ENCODE results near the gene CAMTA1. TPM values are rescaled to one million over a fixed set of nuclear protein-coding genes. Genes with fewer than 3 reads are reported as not detected.

Gene CAMTA1
- total and polyA plus RNA-seq, 9 of the 15 experiments (the other 6 are each of a cell fraction or from before 2014, with no cell fraction given): 43.9 to 161 (median 65.9) TPM

GRCh38 chr1:6914706-6915105, 129.5 kb downstream of the CAMTA1 start:
- no TSS peak for BruUV-seq (replicated peaks)
- ATAC-seq (no peak), DNase-seq (ENCODE audit: extremely low read depth in 1 of 4, low spot score in 3 of 4) (no peak), FAIRE-seq (no peak)
- Histone ChIP-seq H3K4me3 (no peak overlapping the region), H3K27me3 (ENCODE audit: control insufficient read depth in 2 of 2, insufficient read depth in 2 of 2, low read length in 2 of 2) (peaks cover 8 to 51% of the 10 kb centered on the region in 2 experiments; a peak in 4 of 5 replicates), H4K20me1 (replicated peaks; ENCODE audit: control insufficient read depth, insufficient read depth, low read length) (no peaks in the 10 kb centered on the region), H3K9me3 (replicated peaks; ENCODE audit: control insufficient read depth, insufficient read depth, low read depth, low read length) (no peaks in the 10 kb centered on the region), H3K79me2 (ENCODE audit: control insufficient read depth, insufficient read depth, low read length) (no peaks in the 10 kb centered on the region), H3K4me2 (ENCODE audit: insufficient read depth, low read length) (no peak overlapping the region), H2AFZ (ENCODE audit: low read depth, low read length) (no peak overlapping the region), H3K9me1 (ENCODE audit: control insufficient read depth, insufficient read depth, low read length) (no peaks in the 10 kb centered on the region), H3K36me3 (ENCODE audit: control insufficient read depth, insufficient read depth, low read length) (no peaks in the 10 kb centered on the region), H3K27ac (ENCODE audit: extremely low read depth, low read depth, low read length) (no peak overlapping the region), H3K4me1 (replicated peaks in 1 of 2; ENCODE audit: control insufficient read depth in 2 of 2, insufficient read depth in 2 of 2, low read length in 2 of 2) (peaks cover 7 to 31% of the 10 kb centered on the region in 2 experiments), H3K9ac (ENCODE audit: insufficient read depth in 1 of 2, low read depth in 2 of 2, low read length in 2 of 2) (no peak overlapping the region)
- intact Hi-C loops (cut with micrococcal nuclease) (no loop called here), in situ Hi-C loops (cut with MboI) (no loop called here)
- WGBS (ENCODE audit: insufficient coverage, low coverage, missing lambda C conversion rate): 22% methylated on average over 9 of the region's 9 CpGs
- CTCF ChIA-PET (ENCODE audit: low intra/inter-chr PET ratio): no interaction called here
- POLR2A ChIA-PET: interaction anchor here (0.6 kb wide), 1 partner anchor 30 kb away, joined by 3 read pairs; no protein-coding TSS in a partner anchor
- TF ChIP-seq EP400 (IDR thresholded peaks at IDR 0.05) (no peak), ZC3H11A (IDR thresholded peaks at IDR 0.05; ENCODE audit: low read depth, low read length) (no peak), ZNF699 (CRISPR knock-in tag; IDR thresholded peaks at IDR 0.05; ENCODE audit: insufficient replicate concordance) (no peak), MTA1 (IDR thresholded peaks at IDR 0.05; ENCODE audit: borderline replicate concordance) (no peak), PHB2 (IDR thresholded peaks at IDR 0.05; ENCODE audit: low read depth) (no peak), CBX1 (IDR thresholded peaks at IDR 0.05; ENCODE audit: low read depth) (no peak), ZEB2 (IDR thresholded peaks at IDR 0.05) (no peak), ZNF3 (CRISPR knock-in tag; IDR thresholded peaks at IDR 0.05) (no peak), ZNF140 (CRISPR knock-in tag; IDR thresholded peaks at IDR 0.05) (no peak), SPI1 (IDR thresholded peaks at IDR 0.05; ENCODE audit: borderline replicate concordance, low read depth, low read length) (no peak), MCM3 (IDR thresholded peaks at IDR 0.05) (no peak), SMARCB1 (IDR thresholded peaks at IDR 0.05; ENCODE audit: insufficient read length, low read depth) (no peak)
- TF ChIP-seq, protein P1, sequence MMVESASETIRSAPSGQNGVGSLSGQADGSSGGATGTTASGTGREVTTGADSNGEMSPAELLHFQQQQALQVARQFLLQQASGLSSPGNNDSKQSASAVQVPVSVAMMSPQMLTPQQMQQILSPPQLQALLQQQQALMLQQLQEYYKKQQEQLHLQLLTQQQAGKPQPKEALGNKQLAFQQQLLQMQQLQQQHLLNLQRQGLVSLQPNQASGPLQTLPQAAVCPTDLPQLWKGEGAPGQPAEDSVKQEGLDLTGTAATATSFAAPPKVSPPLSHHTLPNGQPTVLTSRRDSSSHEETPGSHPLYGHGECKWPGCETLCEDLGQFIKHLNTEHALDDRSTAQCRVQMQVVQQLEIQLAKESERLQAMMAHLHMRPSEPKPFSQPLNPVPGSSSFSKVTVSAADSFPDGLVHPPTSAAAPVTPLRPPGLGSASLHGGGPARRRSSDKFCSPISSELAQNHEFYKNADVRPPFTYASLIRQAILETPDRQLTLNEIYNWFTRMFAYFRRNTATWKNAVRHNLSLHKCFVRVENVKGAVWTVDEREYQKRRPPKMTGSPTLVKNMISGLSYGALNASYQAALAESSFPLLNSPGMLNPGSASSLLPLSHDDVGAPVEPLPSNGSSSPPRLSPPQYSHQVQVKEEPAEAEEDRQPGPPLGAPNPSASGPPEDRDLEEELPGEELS (CRISPR knock-in tag; IDR thresholded peaks at IDR 0.05; ENCODE audit: borderline replicate concordance): no peak
- TF ChIP-seq, protein P2, sequence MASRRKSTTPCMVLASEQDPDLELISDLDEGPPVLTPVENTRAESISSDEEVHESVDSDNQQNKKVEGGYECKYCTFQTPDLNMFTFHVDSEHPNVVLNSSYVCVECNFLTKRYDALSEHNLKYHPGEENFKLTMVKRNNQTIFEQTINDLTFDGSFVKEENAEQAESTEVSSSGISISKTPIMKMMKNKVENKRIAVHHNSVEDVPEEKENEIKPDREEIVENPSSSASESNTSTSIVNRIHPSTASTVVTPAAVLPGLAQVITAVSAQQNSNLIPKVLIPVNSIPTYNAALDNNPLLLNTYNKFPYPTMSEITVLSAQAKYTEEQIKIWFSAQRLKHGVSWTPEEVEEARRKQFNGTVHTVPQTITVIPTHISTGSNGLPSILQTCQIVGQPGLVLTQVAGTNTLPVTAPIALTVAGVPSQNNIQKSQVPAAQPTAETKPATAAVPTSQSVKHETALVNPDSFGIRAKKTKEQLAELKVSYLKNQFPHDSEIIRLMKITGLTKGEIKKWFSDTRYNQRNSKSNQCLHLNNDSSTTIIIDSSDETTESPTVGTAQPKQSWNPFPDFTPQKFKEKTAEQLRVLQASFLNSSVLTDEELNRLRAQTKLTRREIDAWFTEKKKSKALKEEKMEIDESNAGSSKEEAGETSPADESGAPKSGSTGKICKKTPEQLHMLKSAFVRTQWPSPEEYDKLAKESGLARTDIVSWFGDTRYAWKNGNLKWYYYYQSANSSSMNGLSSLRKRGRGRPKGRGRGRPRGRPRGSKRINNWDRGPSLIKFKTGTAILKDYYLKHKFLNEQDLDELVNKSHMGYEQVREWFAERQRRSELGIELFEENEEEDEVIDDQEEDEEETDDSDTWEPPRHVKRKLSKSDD (conservative IDR thresholded peaks at IDR 0.05; ENCODE audit: low read length): no peak
